Measurements from ENCODE around the gene ZNF277. TPM values are rescaled to one million over a fixed set of nuclear protein-coding genes. Genes with fewer than 3 reads are reported as not detected.

Gene ZNF277
- total and polyA plus RNA-seq, 4 donors = 7.8 to 23.5 (median 14.5) TPM

GRCh38 chr7:112338786-112339185 is 132.3 kb downstream of the ZNF277 start:
- no peak for TF ChIP-seq MAX (IDR thresholded peaks at IDR 0.05)
- no peak for TF ChIP-seq CTCF (IDR thresholded peaks at IDR 0.05; ENCODE audit: low read depth, low read length, missing input control)
- TF ChIP-seq JUND (IDR thresholded peaks at IDR 0.05) = no peak
- TF ChIP-seq HNF4A (conservative IDR thresholded peaks at IDR 0.05) = no peak
- no peak for TF ChIP-seq ZBTB33 (IDR thresholded peaks at IDR 0.05)
- Histone ChIP-seq H3K4me1 (ENCODE audit: control insufficient read depth in 4 of 4, insufficient read depth in 4 of 4, low read length in 3 of 4) (no peaks in the 10 kb centered on the region), H3K27ac (ENCODE audit: low read depth in 1 of 2, low read length in 2 of 2) (no peak overlapping the region), H3K9ac (ENCODE audit: low read depth in 1 of 2, low read length in 2 of 2) (no peak overlapping the region), H3K27me3 (ENCODE audit: control insufficient read depth in 4 of 4, insufficient read depth in 4 of 4, low read length in 3 of 4) (no peaks in the 10 kb centered on the region), H3K4me3 (ENCODE audit: low read depth in 1 of 3, low read length in 3 of 3) (no peak overlapping the region), H3K36me3 (ENCODE audit: control insufficient read depth in 4 of 4, insufficient read depth in 3 of 4, low read depth in 1 of 4, low read length in 3 of 4) (peaks cover 5 to 33% (median 27%) of the 10 kb centered on the region in 4 donors), H3K9me3 (ENCODE audit: control insufficient read depth in 4 of 4, low read length in 3 of 4) (no peaks in the 10 kb centered on the region)
- 96% methylated on average over 4 of the region's 4 CpGs for WGBS
- no peak for DNase-seq (ENCODE audit: low spot score)

GRCh38 chr7:112341464-112341863 is 135.0 kb downstream of the ZNF277 start:
- DNase-seq (ENCODE audit: low spot score) = no peak
- H3K27ac ChIP-seq (ENCODE audit: low read depth in 1 of 2, low read length in 2 of 2) = no peak overlapping the region
- no peaks in the 10 kb centered on the region for H3K27me3 ChIP-seq (ENCODE audit: control insufficient read depth in 4 of 4, insufficient read depth in 4 of 4, low read length in 3 of 4)
- H3K9ac ChIP-seq (ENCODE audit: low read depth in 1 of 2, low read length in 2 of 2) = no peak overlapping the region
- no peaks in the 10 kb centered on the region for H3K4me1 ChIP-seq (ENCODE audit: control insufficient read depth in 4 of 4, insufficient read depth in 4 of 4, low read length in 3 of 4)
- H3K36me3 ChIP-seq (ENCODE audit: control insufficient read depth in 4 of 4, insufficient read depth in 3 of 4, low read depth in 1 of 4, low read length in 3 of 4) = peaks cover 5 to 36% (median 32%) of the 10 kb centered on the region in 4 donors
- WGBS = 75% methylated on average over 2 of the region's 2 CpGs
- no peak for TF ChIP-seq RXRA (IDR thresholded peaks at IDR 0.05)
- no peak for TF ChIP-seq GABPA (IDR thresholded peaks at IDR 0.05 in 1 of 2, conservative IDR thresholded peaks at IDR 0.05 in 1 of 2)
- TF ChIP-seq HNF4G (IDR thresholded peaks at IDR 0.05) = no peak
- no peak for TF ChIP-seq NR2F2 (IDR thresholded peaks at IDR 0.05)
- TF ChIP-seq REST (IDR thresholded peaks at IDR 0.05) = no peak
- no peak for TF ChIP-seq RAD21 (IDR thresholded peaks at IDR 0.05)
- no peak for TF ChIP-seq HNF4A (conservative IDR thresholded peaks at IDR 0.05)
- no peak overlapping the region for H3K4me3 ChIP-seq (ENCODE audit: low read depth in 1 of 3, low read length in 3 of 3)
- no peaks in the 10 kb centered on the region for H3K9me3 ChIP-seq (ENCODE audit: control insufficient read depth in 4 of 4, low read length in 3 of 4)
